Caki2 (cell line): ENCODE measurements around the gene FSCN2. TPM values are rescaled to one million over a fixed set of nuclear protein-coding genes. Genes with fewer than 3 reads are reported as not detected.
A peak's percentile ranks its signal among the peaks of the same experiment; 100 is the strongest.

Source experiments
- DNase-seq: peaks from one replicate; pipeline ENCODE4 v3.0.0-alpha.2; 2015; ENCODE audit warnings: low read depth
- in situ Hi-C: cut with HindIII; loops from 2 replicates; pipeline ENCODE4 v1.10.0; 2016; ENCODE audit warnings: low sequenced_read_pairs, low pct_unique_long_range_greater_than_20kb, mixed read lengths
- total RNA-seq: library from RNA; depleted of rRNA; stranded (reverse); fragments of >200 nt; shearing (Covaris generic); gene quantifications from 2 replicates; pipeline ENCODE4 v1.2.3, GENCODE V29; 2014; ENCODE audit warnings: low replicate concordance

Gene FSCN2
- total RNA-seq, 1 experiment from 2014 or later = 0.37 TPM

GRCh38 chr17:81489012-81489997 is 38.9 kb upstream of the FSCN2 start:
- DNase-seq = no peak
- in situ Hi-C loops = no loop called here

- DNase-seq = no peak
- in situ Hi-C loops = no loop called here
Observed at GRCh38 chr17:81489998-81490992, 37.9 kb upstream of the FSCN2 start.

GRCh38 chr17:81491181-81491581 is 37.0 kb upstream of the FSCN2 start:
- in situ Hi-C loops = no loop called here
- DNase-seq = no peak

- no peak for DNase-seq
- in situ Hi-C loops = no loop called here
Observed at GRCh38 chr17:81491761-81492160, 36.4 kb upstream of the FSCN2 start.

GRCh38 chr17:81492202-81492601 is 36.0 kb upstream of the FSCN2 start:
- in situ Hi-C loops = no loop called here

GRCh38 chr17:81492706-81493105 is 35.5 kb upstream of the FSCN2 start:
- no peak for DNase-seq
- in situ Hi-C loops = no loop called here

More at GRCh38 chr17:81492202-81492601, 36.0 kb upstream of the FSCN2 start:
- DNase-seq = no peak

- in situ Hi-C loops = no loop called here
- no peak for DNase-seq
Observed at GRCh38 chr17:81493198-81494038, 34.8 kb upstream of the FSCN2 start.

- in situ Hi-C loops = no loop called here
Observed at GRCh38 chr17:81494626-81495377, 33.4 kb upstream of the FSCN2 start.

GRCh38 chr17:81498953-81499600 is 29.1 kb upstream of the FSCN2 start:
- no peak for DNase-seq
- in situ Hi-C loops = no loop called here

More at GRCh38 chr17:81494626-81495377, 33.4 kb upstream of the FSCN2 start:
- no peak for DNase-seq

GRCh38 chr17:81499601-81499970 is 28.6 kb upstream of the FSCN2 start:
- in situ Hi-C loops = no loop called here
- no peak for DNase-seq

GRCh38 chr17:81500047-81500446 is 28.1 kb upstream of the FSCN2 start:
- in situ Hi-C loops = no loop called here
- DNase-seq = no peak

- no peak for DNase-seq
- in situ Hi-C loops = no loop called here
Observed at GRCh38 chr17:81502471-81503017, 25.6 kb upstream of the FSCN2 start.

GRCh38 chr17:81503619-81504018 is 24.6 kb upstream of the FSCN2 start:
- in situ Hi-C loops = no loop called here
- no peak for DNase-seq

- DNase-seq = no peak
- in situ Hi-C loops = no loop called here
Observed at GRCh38 chr17:81508639-81509206, 19.5 kb upstream of the FSCN2 start.

- DNase-seq = peak; percentile 39
- in situ Hi-C loops = no loop called here
Observed at GRCh38 chr17:81509207-81509971, 18.8 kb upstream of the FSCN2 start.
